GM19463 (cell line): ENCODE data around the gene TRAF4.
"Not testable (repeated sequence)": the region's sequence is repeated elsewhere in the genome, so short reads cannot be mapped to it uniquely, and the experiment has no call there.

Experiments
- ATAC-seq: cut with Tn5 transposase; IDR thresholded peaks from one replicate; pipeline ENCODE4 v1.9.1; 2021; ENCODE audit warnings: mild to moderate bottlenecking, moderate library complexity; ENCODE audit not compliant: unreplicated experiment

TRAF4 gene

DNA sequence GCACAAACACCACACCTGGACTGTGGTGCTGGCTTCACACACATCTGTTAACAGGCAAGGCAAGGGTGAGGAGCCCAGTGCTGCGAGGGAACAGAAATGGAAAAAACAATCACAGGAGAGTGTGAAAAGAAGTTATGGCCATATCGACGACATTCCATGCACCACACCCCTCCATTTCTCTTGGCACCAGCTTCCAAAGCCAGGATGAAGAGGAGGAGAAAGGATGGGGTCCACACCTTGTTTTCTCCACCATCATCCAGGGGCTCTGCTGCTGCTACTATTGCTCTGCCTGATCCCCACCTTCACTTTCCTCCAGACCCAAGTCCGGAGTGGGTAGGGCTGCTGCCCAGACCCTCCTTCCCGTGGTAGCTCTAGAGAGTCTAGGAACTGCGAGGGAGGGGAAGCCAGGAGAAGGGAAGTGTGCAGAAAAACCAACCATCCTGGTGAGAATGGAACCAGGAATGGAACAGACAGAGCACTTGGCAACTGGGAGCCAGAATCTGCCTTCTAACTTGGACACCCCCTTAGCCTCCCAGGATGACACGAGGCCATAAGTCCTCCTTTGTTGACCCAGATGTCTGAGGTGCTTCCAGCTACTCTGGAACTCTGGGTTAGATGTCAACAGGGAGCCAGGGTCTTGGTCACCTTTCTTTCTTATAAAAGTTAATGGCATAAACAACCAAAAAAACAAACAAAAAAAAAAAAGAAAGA lies 31.0 kb upstream of the TRAF4 start:
- ATAC-seq, result no peak

GRCh38 chr17:28714281-28714680 lies 29.5 kb upstream of the TRAF4 start:
- ATAC-seq, result no peak

GRCh38 chr17:28715217-28715616 lies 28.6 kb upstream of the TRAF4 start:
- no peak for ATAC-seq

DNA sequence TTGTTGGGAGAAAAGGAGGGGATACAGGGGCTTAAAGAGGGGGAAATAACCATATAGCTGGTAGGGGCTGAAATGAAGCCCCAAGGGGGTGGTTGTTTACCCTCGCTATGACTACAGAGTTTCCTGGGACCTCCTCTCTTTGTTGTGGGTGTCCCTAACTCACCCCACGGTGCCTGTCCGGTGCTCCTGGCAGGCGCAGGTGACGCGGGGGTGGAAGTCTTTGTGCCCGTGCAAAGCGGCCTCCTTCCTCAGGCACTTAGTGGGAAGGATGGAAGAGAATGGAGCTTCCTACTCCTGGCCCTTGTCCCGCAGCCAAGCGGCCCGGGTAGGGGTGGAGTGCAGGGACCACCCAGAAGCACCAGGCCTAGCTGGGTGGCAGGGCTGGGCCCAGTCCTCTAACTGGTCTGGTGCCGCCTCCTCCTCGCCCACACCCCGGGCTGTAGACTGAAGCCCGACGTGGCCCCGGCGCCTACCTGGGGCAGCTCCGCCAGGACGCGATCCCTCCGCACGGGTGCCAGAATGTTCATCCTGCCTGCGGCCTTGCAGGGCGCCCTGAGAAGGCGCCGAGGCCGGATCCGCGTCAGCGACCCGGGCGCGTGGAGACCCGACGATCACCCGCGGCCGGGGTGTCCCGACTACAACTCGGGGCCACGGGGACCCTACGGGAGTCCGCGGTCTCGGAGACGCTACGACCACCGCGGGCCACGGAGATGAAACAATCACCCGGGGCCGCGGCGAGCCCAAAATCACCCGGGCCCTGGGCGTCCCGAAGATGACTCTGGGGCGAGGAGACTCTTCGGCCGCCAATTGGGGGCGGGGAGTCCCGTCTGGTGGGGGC lies 26.9 kb upstream of the TRAF4 start:
- ATAC-seq, result no peak

- no peak for ATAC-seq
Observed at GRCh38 chr17:28717578-28718332, 26.1 kb upstream of the TRAF4 start, which contains the start of gene RAB34. RAB34 (minus strand) TSS chr17:28717868; CDS start chr17:28717266, 602 bp downstream.

DNA sequence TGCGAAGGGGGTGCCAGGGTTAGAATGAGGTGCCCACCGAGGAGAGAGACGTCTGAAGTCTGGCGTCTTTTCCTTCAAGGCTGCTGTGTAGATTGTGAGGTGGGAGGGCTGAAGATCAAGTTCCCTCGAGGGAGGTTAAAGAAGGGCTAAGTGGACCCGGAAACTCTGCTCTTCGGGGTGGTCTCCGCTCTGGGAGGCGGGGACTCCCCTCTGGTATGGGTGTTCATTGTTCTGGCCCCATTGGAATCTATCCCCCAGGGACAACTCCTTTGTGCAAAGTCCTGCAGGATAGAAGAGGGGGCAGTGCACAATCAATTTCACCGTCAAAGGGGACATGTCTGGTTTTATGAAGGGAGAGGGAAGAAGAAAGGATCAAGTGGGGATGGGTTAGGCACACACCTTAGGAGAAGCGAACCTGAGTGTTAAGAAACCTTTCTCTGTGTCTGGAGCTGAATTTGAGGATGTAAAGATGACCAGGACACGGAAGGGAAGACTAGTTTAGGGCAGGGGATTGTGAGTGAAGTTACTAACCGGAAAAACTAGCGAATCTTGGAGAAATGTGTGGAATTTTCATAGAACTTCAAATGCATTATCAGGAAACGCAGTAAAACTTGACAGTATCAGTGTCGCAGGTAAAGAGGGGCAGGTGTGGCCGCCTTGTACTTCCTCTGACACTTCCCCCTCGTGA lies 25.3 kb upstream of the TRAF4 start:
- no peak for ATAC-seq

GRCh38 chr17:28719021-28719433 lies 24.8 kb upstream of the TRAF4 start:
- no peak for ATAC-seq

DNA sequence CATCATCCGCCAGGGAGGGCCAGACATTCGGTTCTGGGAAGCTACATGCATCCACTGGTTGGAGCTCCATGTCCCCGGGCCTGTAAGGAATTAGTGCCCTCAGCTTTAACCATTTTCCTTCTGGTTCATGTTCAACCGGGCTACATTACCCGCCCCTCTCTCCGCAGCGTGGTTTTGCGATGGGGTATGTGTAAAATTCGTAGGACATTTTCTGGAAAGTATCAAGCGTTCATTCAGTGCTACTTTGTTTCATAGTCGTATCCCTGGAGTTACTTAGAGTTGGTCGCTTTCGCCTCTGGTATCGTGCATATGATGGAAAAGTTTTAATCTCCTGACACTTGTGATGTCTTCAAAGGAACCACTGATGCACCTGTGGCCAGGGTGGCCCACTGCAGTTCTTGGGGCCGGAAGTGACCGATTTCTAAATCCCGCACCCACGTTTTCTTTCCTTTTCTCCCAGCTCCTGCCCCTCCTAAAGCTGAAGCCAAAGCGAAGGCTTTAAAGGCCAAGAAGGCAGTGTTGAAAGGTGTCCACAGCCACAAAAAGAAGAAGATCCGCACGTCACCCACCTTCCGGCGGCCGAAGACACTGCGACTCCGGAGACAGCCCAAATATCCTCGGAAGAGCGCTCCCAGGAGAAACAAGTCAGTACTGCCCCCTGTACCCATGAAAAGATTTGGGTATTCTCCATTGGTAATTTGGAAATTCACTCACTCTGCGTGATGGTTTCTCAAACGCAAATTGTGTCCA lies 23.4 kb upstream of the TRAF4 start:
- no peak for ATAC-seq

DNA sequence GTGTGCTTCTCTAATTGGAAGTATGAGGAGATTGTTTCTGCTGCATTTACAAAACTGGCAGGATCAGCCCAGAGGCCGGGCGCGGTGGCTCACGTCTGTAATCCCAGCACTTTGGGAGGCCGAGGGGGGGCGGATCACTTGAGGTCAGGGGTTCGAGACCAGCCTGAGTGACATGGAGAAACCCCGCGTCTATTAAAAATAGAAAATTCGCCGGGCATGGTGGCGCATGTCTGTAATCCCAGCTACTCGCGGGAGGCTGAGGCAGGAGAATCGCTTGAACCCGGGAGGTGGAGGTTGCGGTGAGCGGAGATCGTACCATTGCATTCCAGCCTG lies 22.8 kb upstream of the TRAF4 start:
- not testable (repeated sequence) for ATAC-seq

DNA sequence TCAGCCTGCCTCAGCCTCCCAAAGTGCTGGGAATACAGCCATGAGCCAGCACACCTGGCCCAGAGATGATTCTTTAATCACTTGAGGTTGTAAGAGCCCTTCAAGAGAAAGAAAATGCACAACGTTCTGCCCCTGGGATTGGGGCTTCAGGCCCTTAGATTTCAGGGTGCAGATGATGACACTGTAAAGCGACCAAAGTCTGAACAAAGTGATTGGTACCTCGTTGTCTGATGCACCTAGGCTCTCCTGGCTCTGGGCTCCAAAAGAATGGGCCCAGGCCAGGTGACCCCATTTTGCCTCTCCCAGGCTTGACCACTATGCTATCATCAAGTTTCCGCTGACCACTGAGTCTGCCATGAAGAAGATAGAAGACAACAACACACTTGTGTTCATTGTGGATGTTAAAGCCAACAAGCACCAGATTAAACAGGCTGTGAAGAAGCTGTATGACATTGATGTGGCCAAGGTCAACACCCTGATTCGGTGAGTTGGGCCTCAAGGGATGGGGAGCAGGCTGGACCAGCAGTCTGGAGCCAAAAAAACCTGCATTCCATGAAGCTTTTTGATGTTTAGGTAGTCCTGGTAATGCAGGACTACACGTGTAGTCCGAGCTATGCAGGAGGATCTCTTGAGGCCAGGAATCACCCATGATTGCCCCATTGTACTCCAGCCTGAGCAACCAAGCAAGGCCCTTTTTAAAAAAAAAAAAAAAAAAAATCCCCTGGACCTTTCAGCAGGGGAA lies 21.2 kb upstream of the TRAF4 start:
- no peak for ATAC-seq

GRCh38 chr17:28723159-28723835 lies 20.5 kb upstream of the TRAF4 start:
- ATAC-seq, result no peak

GRCh38 chr17:28723836-28724499 lies 19.8 kb upstream of the TRAF4 start:
- ATAC-seq, result not testable (repeated sequence)

GRCh38 chr17:28724500-28725165 lies 19.2 kb upstream of the TRAF4 start:
- no peak for ATAC-seq

DNA sequence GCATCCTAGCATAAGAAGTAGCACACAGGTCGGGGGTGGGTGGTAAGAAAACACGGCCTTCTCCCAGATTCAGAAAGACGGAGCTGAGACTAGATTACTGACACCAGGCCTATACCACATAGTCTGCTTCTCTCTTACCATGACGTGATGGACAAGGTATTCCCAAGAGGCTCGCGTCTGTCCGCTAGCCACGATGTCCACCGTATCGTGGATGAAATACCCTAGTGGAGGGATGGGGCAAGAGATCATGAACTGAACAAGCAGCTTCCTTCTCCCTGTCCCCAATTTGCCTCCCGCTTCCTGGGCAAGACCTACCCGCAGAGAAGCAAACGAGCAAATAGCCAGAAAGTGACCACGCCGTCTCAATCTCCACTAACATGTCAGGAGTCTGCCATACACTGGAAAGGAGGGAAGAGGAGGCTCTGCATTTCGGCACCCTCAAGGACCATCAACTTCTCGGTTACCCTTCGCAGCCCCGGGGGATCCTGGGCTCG lies 18.6 kb upstream of the TRAF4 start:
- ATAC-seq, result no peak

DNA sequence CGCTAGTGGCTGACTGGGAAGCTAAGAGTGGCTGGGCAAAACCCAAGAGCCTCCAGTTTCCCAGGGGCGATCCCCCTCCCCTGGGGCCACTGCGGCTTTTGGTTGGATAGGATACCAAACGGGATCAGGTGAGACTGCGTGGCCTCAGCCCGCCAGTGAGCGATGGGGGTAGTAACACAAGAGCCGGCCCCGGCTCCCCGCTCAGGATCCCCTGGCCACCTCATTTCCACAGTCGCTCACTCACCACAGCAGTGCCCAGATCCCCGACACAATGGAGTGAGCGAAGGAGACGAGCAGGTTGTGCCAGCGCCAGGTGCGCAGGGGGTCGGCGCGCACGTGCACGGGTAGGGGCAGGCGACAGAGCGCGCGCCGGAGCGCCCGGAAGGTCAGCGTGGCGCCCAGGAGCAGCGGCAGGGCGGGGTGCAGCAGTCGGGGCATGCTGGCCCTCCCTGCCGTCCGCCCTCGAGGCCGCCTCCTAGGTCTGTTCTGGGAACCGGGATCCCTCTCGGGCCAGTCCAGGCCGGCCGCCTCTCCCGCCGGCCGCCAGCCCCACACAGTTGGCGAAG lies 18.1 kb upstream of the TRAF4 start:
- ATAC-seq, result no peak

GRCh38 chr17:28726226-28726626 lies 17.6 kb upstream of the TRAF4 start, which contains the start of gene TLCD1:
TLCD1 (minus strand) TSS chr17:28726233; CDS start chr17:28726097, 136 bp downstream.
- no peak for ATAC-seq
